OCI-LY7 (cell line): ENCODE data around the gene SPN.

Experiments used
- CTCF ChIP-seq: fragments of 200-600 bp; sonication (generic); conservative IDR thresholded peaks from 2 replicates; pipeline ENCODE4 v1.5.1; 2014; ENCODE audit warnings: mild to moderate bottlenecking, antibody characterized with exemption, low read length, moderate library complexity, mixed read lengths
- EZH2phosphoT487 ChIP-seq: fragments of 200-600 bp; sonication (generic); IDR thresholded peaks from 2 replicates; pipeline ENCODE4 v1.6.1; 2018; ENCODE audit warnings: low read depth, borderline replicate concordance, mild to moderate bottlenecking, mixed run types, antibody characterized with exemption, low read length, moderate library complexity, mixed read lengths

DNA sequence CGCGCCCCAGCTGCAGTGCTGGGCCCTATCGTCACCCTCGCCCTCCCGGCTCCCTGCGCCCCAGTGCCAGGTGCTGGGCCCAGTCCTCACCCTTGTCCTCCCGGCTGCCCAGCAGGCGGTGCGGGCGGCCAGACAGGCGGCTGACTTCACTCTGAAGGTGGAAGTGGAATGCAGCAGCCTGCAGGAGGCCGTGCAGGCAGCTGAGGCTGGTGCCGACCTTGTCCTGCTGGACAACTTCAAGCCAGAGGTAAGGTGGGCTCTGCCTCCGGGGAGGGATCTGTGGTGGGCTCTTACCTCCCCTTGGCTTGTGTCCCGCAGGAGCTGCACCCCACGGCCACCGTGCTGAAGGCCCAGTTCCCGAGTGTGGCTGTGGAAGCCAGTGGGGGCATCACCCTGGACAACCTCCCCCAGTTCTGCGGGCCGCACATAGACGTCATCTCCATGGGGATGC is 33.9 kb downstream of the SPN start:
- TF ChIP-seq CTCF, result no peak
- TF ChIP-seq EZH2phosphoT487, result no peak
